Body of pancreas (tissue), 4 donors: ENCODE measurements around the gene DHX38.

ENCODE experiments used
- POLR2A ChIP-seq, 3 donors: fragments of 450-650 bp; IDR thresholded peaks; one replicate each; pipeline ENCODE4 v1.6.1; 2016; ENCODE audit warnings: antibody characterized with exemption in 3 of 3, mild to moderate bottlenecking in 2 of 3
- TF ChIP-seq, protein P1 (sequence below), 7 experiments: fragments of 450-650 bp in 4 of 7; fragments of 200-600 bp in 3 of 7; sonication (generic) in 3 of 7; IDR thresholded peaks; one replicate each; pipeline ENCODE4 v1.5.1; 2016 to 2019; ENCODE audit warnings: antibody characterized with exemption in 7 of 7

DNA sequence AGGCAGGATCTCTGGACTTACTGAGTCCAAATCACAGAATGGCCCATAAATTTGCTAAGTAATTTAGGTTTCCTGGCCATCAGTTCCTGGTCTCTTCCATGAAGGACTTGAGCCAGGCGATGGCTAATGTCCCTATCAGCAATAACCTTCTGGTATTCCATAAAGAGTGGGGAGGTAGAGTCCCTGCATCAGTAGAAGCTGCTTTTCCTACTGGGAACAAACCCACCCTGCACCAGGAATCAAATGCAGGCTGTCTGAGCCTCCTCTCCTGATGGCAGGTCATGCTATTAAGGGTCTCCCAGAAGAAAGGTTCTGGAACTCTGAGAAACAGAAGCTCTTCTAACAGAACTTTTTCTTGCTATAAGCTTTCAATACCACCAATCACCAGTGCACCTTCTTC is 32.1 kb upstream of the DHX38 start:
- no peak for TF ChIP-seq POLR2A (IDR thresholded peaks at IDR 0.05)
- TF ChIP-seq, protein P1, sequence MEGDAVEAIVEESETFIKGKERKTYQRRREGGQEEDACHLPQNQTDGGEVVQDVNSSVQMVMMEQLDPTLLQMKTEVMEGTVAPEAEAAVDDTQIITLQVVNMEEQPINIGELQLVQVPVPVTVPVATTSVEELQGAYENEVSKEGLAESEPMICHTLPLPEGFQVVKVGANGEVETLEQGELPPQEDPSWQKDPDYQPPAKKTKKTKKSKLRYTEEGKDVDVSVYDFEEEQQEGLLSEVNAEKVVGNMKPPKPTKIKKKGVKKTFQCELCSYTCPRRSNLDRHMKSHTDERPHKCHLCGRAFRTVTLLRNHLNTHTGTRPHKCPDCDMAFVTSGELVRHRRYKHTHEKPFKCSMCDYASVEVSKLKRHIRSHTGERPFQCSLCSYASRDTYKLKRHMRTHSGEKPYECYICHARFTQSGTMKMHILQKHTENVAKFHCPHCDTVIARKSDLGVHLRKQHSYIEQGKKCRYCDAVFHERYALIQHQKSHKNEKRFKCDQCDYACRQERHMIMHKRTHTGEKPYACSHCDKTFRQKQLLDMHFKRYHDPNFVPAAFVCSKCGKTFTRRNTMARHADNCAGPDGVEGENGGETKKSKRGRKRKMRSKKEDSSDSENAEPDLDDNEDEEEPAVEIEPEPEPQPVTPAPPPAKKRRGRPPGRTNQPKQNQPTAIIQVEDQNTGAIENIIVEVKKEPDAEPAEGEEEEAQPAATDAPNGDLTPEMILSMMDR (IDR thresholded peaks at IDR 0.05): no peak
